GM12878 (cell line): ENCODE data around the gene DTD1. TPM values are rescaled to one million over a fixed set of nuclear protein-coding genes. Genes with fewer than 3 reads are reported as not detected.
A peak's percentile ranks its signal among the peaks of the same experiment; 100 is the strongest.

Source experiments
- ATAC-seq: fragments of 200-7000 bp; cut with Tn5 transposase; 3 replicates; pipeline ENCODE4 v1.9.1; 2020; ENCODE audit warnings: mild to moderate bottlenecking, moderate library complexity
- BruUV-seq: library from RNA; stranded (reverse); fragments of 400-500 nt; replicated peaks from 2 replicates; lab custom pipeline; 2021; lab: Mats Ljungman, UMichigan
- CTCF ChIA-PET: fragments of 300-600 bp; sonication (Branson Sonifier 250); formaldehyde crosslinking; extraction: SDS; loops from one replicate; lab custom pipeline; 2021; ENCODE audit warnings: inconsistent platforms; lab: Yijun Ruan, JAX
- POLR2A ChIA-PET: fragments of 350-600 bp; formaldehyde crosslinking; extraction: SDS; loops from one replicate; lab custom pipeline; 2021; ENCODE audit warnings: inconsistent platforms; lab: Charles Lee
- RAD21 ChIA-PET: fragments of 300-600 bp; sonication (Branson Sonifier 250); formaldehyde crosslinking; loops from one replicate; lab custom pipeline; 2023; ENCODE audit warnings: antibody characterized with exemption; ENCODE audit not compliant: unreplicated experiment; lab: Charles Lee
- SMC1A ChIA-PET: fragments of 300-600 bp; sonication (Branson Sonifier 250); formaldehyde crosslinking; loops from one replicate; lab custom pipeline; 2023; ENCODE audit not compliant: unreplicated experiment, uncharacterized antibody; lab: Charles Lee
- DNase-seq: peaks from one replicate; pipeline ENCODE4 v3.0.0-alpha.2; 2011; ENCODE audit warnings: low read depth, low spot score
- FAIRE-seq: peaks from 3 replicates; lab custom pipeline; 2011; peaks lifted over from hg19 to GRCh38; lab: Jason Lieb, UNC
- H2AFZ ChIP-seq: 2 replicates; pipeline ENCODE4 v1.6.0; 2011; ENCODE audit warnings: low read depth, low read length, control low read depth; ENCODE audit not compliant: control insufficient read depth
- H3K27ac ChIP-seq: 2 replicates; pipeline ENCODE4 v1.5.1; 2011; ENCODE audit warnings: control low read depth; ENCODE audit not compliant: control insufficient read depth, insufficient read depth
- H3K27me3 ChIP-seq, 2 experiments: replicated peaks in 1 of 2; 2 replicates each; pipeline versions ENCODE4 v1.6.0 to v1.6.1; 2011; ENCODE audit warnings: low read length in 1 of 2; ENCODE audit not compliant: control insufficient read depth in 2 of 2, insufficient read depth in 2 of 2
- H3K36me3 ChIP-seq, 2 experiments: 2 replicates each; pipeline ENCODE4 v1.5.1; 2011; ENCODE audit warnings: low read length in 1 of 2; ENCODE audit not compliant: control insufficient read depth in 2 of 2, insufficient read depth in 2 of 2
- H3K4me1 ChIP-seq: 2 replicates; pipeline ENCODE4 v1.6.1; 2011; ENCODE audit warnings: mild to moderate bottlenecking, low read length, moderate library complexity, mixed read lengths; ENCODE audit not compliant: control insufficient read depth, insufficient read depth
- H3K4me2 ChIP-seq: 2 replicates; pipeline ENCODE4 v1.6.0; 2011; ENCODE audit warnings: control low read depth; ENCODE audit not compliant: control insufficient read depth, insufficient read depth
- H3K4me3 ChIP-seq: fragments of 200-600 bp; sonication (generic); 2 replicates; pipeline ENCODE4 v1.5.1; 2016
- H3K79me2 ChIP-seq: 2 replicates; pipeline ENCODE4 v1.6.0; 2011; ENCODE audit warnings: low read length; ENCODE audit not compliant: control insufficient read depth, insufficient read depth
- H3K9ac ChIP-seq: 2 replicates; pipeline ENCODE4 v1.8.0; 2011; ENCODE audit warnings: low read length, control low read depth, mixed read lengths; ENCODE audit not compliant: control insufficient read depth, insufficient read depth
- H3K9me3 ChIP-seq: replicated peaks from 3 replicates; pipeline ENCODE4 v1.5.1; 2011; ENCODE audit warnings: mild to moderate bottlenecking, low read length; ENCODE audit not compliant: control insufficient read depth, insufficient read depth
- H4K20me1 ChIP-seq: 2 replicates; pipeline ENCODE4 v1.6.0; 2011; ENCODE audit not compliant: control insufficient read depth, insufficient read depth
- BHLHE40 ChIP-seq, 2 experiments: fragments of 450-650 bp in 1 of 2; IDR thresholded peaks; 2 replicates each; pipeline ENCODE4 v1.6.1; 2011 to 2017; ENCODE audit warnings: low read depth in 2 of 2, borderline replicate concordance in 1 of 2, improper control_type of control experiment in 1 of 2, low read length in 1 of 2, mild to moderate bottlenecking in 1 of 2
- CBFB ChIP-seq: IDR thresholded peaks from 2 replicates; pipeline ENCODE4 v1.6.1; 2016; ENCODE audit warnings: antibody characterized with exemption, low read depth
- IKZF2 ChIP-seq, 2 experiments: fragments of 450-650 bp; IDR thresholded peaks; 2 replicates each; pipeline ENCODE4 v1.6.1; 2017; ENCODE audit warnings: mild to moderate bottlenecking in 2 of 2, moderate library complexity in 2 of 2
- MTA2 ChIP-seq: fragments of 450-650 bp; IDR thresholded peaks from 2 replicates; pipeline ENCODE4 v1.6.1; 2016; ENCODE audit warnings: low read depth, mild to moderate bottlenecking, moderate library complexity
- POLR2A ChIP-seq: IDR thresholded peaks from 2 replicates; pipeline ENCODE4 v1.6.1; 2011; ENCODE audit warnings: low read depth, mild to moderate bottlenecking, low read length
- RAD21 ChIP-seq: IDR thresholded peaks from 2 replicates; pipeline ENCODE4 v1.6.1; 2011; ENCODE audit warnings: mild to moderate bottlenecking, low read depth, low read length, moderate library complexity; ENCODE audit not compliant: insufficient read depth
- RAD51 ChIP-seq: fragments of 450-650 bp; IDR thresholded peaks from 2 replicates; pipeline ENCODE4 v1.6.1; 2016; ENCODE audit warnings: moderate library complexity, mild to moderate bottlenecking, inconsistent platforms
- RB1 ChIP-seq: fragments of 450-650 bp; formaldehyde crosslinking; IDR thresholded peaks from 2 replicates; pipeline ENCODE4 v1.6.1; 2017; ENCODE audit warnings: mild to moderate bottlenecking, borderline replicate concordance
- SMC3 ChIP-seq: IDR thresholded peaks from 2 replicates; pipeline ENCODE4 v1.6.1; 2011; ENCODE audit warnings: low read length, improper control_type of control experiment, borderline replicate concordance
- STAT1 ChIP-seq: fragments of 450-650 bp; conservative IDR thresholded peaks from 2 replicates; pipeline ENCODE4 v1.6.1; 2014; ENCODE audit warnings: antibody characterized with exemption, mild to moderate bottlenecking
- STAT3 ChIP-seq: IDR thresholded peaks from 2 replicates; pipeline ENCODE4 v1.6.1; 2011; ENCODE audit warnings: low read depth, low read length, improper control_type of control experiment
- SUZ12 ChIP-seq: fragments of 200-600 bp; sonication (generic); IDR thresholded peaks from one replicate; pipeline ENCODE4 v1.6.1; 2018; ENCODE audit warnings: antibody characterized with exemption, mild to moderate bottlenecking; ENCODE audit not compliant: unreplicated experiment
- TARDBP ChIP-seq: IDR thresholded peaks from 2 replicates; pipeline ENCODE4 v1.6.1; 2016; ENCODE audit warnings: borderline replicate concordance
- ZNF207 ChIP-seq: fragments of 450-650 bp; IDR thresholded peaks from 2 replicates; pipeline ENCODE4 v1.6.1; 2014; ENCODE audit warnings: antibody characterized with exemption, mild to moderate bottlenecking, borderline replicate concordance
- ZNF274 ChIP-seq: IDR thresholded peaks from one replicate; pipeline ENCODE4 v1.8.0; 2011; ENCODE audit not compliant: insufficient read length, insufficient read depth
- WGBS: methylation state at CpG from one replicate; pipeline ENCODE4 v1.1.6; 2016; ENCODE audit warnings: low lambda C conversion rate; ENCODE audit not compliant: insufficient replicate concordance, insufficient coverage; ENCODE audit errors: missing lambda C conversion rate; 5-methylcytosine and 5-hydroxymethylcytosine counted together
- in situ Hi-C: fragments of 300-500 bp; cut with MboI; formaldehyde crosslinking; loops from 9 replicates; pipeline ENCODE4 v1.14.3; 2018; ENCODE audit warnings: mixed read lengths
- intact Hi-C: fragments of 100-400 bp; cut with micrococcal nuclease; formaldehyde crosslinking; loops from one replicate; pipeline ENCODE4 v1.14.2; 2022; ENCODE audit not compliant: unreplicated experiment
- polyA plus RNA-seq, 11 experiments: library from polyadenylated mRNA; depleted of rRNA in 4 of 11; unstranded in 6 of 11; stranded (reverse) in 5 of 11; fragments of >200 nt; fragmentation: Nextera tagmentation in 4 of 11; fragmentation: Illumina TruSeq in 1 of 11; extraction: Ambion mirVana in 4 of 11; extraction: Trizol in 1 of 11; gene quantifications; 1 replicate in 1 of 11; 2 replicates in 10 of 11; pipeline versions ENCODE4 v1.2.1 to v1.2.3, GENCODE V29; 2011 to 2016; ENCODE audit warnings: inconsistent platforms in 2 of 11, missing spikeins in 2 of 11, low read depth in 1 of 11
- total RNA-seq, 4 experiments: library from RNA; depleted of rRNA in 3 of 4; stranded (reverse); fragments of >200 nt in 3 of 4; fragmentation: Illumina TruSeq in 1 of 4; extraction: Trizol in 1 of 4; gene quantifications; 2 replicates each; pipeline versions ENCODE4 v1.2.1 to v1.2.3, GENCODE V29; 2013 to 2021
- TF ChIP-seq, protein P1 (sequence below): fragments of 450-650 bp; conservative IDR thresholded peaks from 2 replicates; pipeline ENCODE4 v1.6.1; 2017; ENCODE audit warnings: mild to moderate bottlenecking, moderate library complexity
- TF ChIP-seq, protein P2 (sequence below): fragments of 450-650 bp; IDR thresholded peaks from 2 replicates; pipeline ENCODE4 v1.6.1; 2017; ENCODE audit warnings: mild to moderate bottlenecking, low read depth, inconsistent platforms; ENCODE audit not compliant: poor library complexity, severe bottlenecking
- TF ChIP-seq, protein P3 (sequence below): fragments of 450-650 bp; IDR thresholded peaks from 2 replicates; pipeline ENCODE4 v1.6.1; 2014; ENCODE audit warnings: mild to moderate bottlenecking

Gene DTD1
- total and polyA plus RNA-seq, 10 of the 15 experiments (the other 5 are each of a cell fraction or from before 2014, with no cell fraction given), result 24.3 to 99.8 (median 63.3) TPM

DNA sequence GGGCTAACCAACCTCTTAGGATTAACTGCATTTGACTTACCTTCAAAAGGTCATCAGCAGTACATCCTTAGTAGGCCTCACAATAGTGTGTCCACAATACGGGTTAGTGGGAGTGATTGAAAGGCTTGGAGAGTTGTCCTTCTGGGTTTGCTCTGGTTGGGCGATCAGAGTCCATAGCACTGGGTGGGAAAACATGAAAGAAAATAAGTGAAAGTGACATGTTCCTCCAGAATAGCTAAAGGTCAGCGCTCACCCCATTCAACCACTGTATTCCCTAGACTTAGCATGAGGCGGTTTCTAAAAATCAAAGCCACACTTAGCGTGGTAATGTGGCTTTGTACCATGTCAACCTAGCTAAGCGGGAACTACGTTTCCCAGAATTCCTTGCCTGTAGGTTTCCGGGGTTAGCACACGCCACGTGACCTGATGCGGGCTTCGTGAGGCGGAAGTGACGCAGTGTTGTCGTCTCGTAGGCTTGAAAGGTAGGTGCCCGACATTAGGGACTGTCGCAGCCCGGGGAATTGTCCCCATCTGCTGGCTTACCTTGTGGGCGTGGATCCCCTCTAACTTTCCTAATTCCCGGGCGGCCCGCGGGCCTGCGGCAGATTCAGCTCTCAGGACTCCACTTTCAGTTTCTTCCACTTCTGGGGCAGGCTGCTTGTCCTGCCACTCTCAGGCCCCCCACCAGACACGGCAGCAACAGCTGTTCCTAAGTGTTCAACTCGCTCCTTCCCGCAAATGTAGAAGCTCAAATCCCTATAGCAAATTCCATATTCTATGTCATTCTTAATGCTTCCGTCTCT lies 206.0 kb downstream of the DTD1 start:
- H3K36me3 ChIP-seq, result no peaks in the 10 kb centered on the region
- ATAC-seq (peak; percentile 96), FAIRE-seq (peak; percentile 100), DNase-seq (peak; percentile 84)
- peaks cover 7% of the 10 kb centered on the region; the same call in 1 of the 3 replicates for H3K9me3 ChIP-seq
- H3K4me1 ChIP-seq, result peaks cover 8% of the 10 kb centered on the region; the same call in 1 of the 2 replicates
- H3K79me2 ChIP-seq, result no peaks in the 10 kb centered on the region; the same call in 1 of the 2 replicates
- no peaks in the 10 kb centered on the region for H3K27me3 ChIP-seq
- ChIA-PET RAD21 (interaction anchor here (0.7 to 1.4 kb wide), 10 partner anchors 9 to 296 kb away, joined by 3 to 6 read pairs (median 3); no protein-coding TSS in a partner anchor), POLR2A (interaction anchor here (1.0 to 1.4 kb wide), 4 partner anchors 10 to 286 kb away, joined by 3 read pairs; partner anchors contain the start of gene SEC23B), CTCF (interaction anchor here (0.6 to 1.6 kb wide), 12 partner anchors 9 to 278 kb away, joined by 3 to 8 read pairs (median 4); no protein-coding TSS in a partner anchor), SMC1A (interaction anchor here (0.6 to 2.1 kb wide), 12 partner anchors 9 to 280 kb away, joined by 3 to 8 read pairs (median 3); no protein-coding TSS in a partner anchor)
- H3K27ac ChIP-seq, result peak overlapping the region; percentile 75
- intact Hi-C loops, result loop anchor here (5.0 to 10.0 kb wide), 2 partner anchors 157 to 281 kb away; no protein-coding TSS in a partner anchor
- H2AFZ ChIP-seq, result peak overlapping the region; percentile 90
- peak overlapping the region; percentile 78 for H3K9ac ChIP-seq
- H4K20me1 ChIP-seq, result no peaks in the 10 kb centered on the region
- BruUV-seq, result no TSS peak
- 5% methylated on average over 29 of the region's 29 CpGs for WGBS
- peak overlapping the region; percentile 68 for H3K4me3 ChIP-seq
- H3K4me2 ChIP-seq, result peak overlapping the region; percentile 95
- in situ Hi-C loops, result no loop called here
- TF ChIP-seq STAT1, result 0 out of 2 replicates have a peak, but pooled peaks have one; percentile 31
- TF ChIP-seq SUZ12, result no peak
- TF ChIP-seq TARDBP, result peak; percentile 79; the same call in 1 of the 2 replicates
- TF ChIP-seq STAT3, result no peak
- TF ChIP-seq RAD51, result peak; percentile 97
- peak; percentile 76; the same call in 1 of the 2 replicates for TF ChIP-seq ZNF207
- TF ChIP-seq, protein P1, sequence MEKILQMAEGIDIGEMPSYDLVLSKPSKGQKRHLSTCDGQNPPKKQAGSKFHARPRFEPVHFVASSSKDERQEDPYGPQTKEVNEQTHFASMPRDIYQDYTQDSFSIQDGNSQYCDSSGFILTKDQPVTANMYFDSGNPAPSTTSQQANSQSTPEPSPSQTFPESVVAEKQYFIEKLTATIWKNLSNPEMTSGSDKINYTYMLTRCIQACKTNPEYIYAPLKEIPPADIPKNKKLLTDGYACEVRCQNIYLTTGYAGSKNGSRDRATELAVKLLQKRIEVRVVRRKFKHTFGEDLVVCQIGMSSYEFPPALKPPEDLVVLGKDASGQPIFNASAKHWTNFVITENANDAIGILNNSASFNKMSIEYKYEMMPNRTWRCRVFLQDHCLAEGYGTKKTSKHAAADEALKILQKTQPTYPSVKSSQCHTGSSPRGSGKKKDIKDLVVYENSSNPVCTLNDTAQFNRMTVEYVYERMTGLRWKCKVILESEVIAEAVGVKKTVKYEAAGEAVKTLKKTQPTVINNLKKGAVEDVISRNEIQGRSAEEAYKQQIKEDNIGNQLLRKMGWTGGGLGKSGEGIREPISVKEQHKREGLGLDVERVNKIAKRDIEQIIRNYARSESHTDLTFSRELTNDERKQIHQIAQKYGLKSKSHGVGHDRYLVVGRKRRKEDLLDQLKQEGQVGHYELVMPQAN, result peak; percentile 51; the same call in 1 of the 2 replicates
- TF ChIP-seq BHLHE40 (IDR thresholded peaks at IDR 0.05; ENCODE audit: borderline replicate concordance in 1 of 2, low read depth in 2 of 2, low read length in 1 of 2), result peak; percentile 66 to 77; a peak in 3 of 4 replicates
- peak; percentile 52; the same call in 1 of the 2 replicates for TF ChIP-seq RB1
- TF ChIP-seq SMC3, result peak; percentile 26; the same call in 1 of the 2 replicates
- TF ChIP-seq, protein P2, sequence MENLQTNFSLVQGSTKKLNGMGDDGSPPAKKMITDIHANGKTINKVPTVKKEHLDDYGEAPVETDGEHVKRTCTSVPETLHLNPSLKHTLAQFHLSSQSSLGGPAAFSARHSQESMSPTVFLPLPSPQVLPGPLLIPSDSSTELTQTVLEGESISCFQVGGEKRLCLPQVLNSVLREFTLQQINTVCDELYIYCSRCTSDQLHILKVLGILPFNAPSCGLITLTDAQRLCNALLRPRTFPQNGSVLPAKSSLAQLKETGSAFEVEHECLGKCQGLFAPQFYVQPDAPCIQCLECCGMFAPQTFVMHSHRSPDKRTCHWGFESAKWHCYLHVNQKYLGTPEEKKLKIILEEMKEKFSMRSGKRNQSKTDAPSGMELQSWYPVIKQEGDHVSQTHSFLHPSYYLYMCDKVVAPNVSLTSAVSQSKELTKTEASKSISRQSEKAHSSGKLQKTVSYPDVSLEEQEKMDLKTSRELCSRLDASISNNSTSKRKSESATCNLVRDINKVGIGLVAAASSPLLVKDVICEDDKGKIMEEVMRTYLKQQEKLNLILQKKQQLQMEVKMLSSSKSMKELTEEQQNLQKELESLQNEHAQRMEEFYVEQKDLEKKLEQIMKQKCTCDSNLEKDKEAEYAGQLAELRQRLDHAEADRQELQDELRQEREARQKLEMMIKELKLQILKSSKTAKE, result peak; percentile 54
- TF ChIP-seq POLR2A, result peak; percentile 92
- no peak for TF ChIP-seq ZNF274
- TF ChIP-seq RAD21, result no peak
- TF ChIP-seq IKZF2 (IDR thresholded peaks at IDR 0.05), result peak in 1 of 2 experiments; percentile 22; a peak in 1 of 4 replicates
- TF ChIP-seq CBFB, result no peak
- TF ChIP-seq MTA2, result peak; percentile 54; the same call in 1 of the 2 replicates
- TF ChIP-seq, protein P3, sequence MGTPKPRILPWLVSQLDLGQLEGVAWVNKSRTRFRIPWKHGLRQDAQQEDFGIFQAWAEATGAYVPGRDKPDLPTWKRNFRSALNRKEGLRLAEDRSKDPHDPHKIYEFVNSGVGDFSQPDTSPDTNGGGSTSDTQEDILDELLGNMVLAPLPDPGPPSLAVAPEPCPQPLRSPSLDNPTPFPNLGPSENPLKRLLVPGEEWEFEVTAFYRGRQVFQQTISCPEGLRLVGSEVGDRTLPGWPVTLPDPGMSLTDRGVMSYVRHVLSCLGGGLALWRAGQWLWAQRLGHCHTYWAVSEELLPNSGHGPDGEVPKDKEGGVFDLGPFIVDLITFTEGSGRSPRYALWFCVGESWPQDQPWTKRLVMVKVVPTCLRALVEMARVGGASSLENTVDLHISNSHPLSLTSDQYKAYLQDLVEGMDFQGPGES, result 0 out of 2 replicates have a peak, but pooled peaks have one; percentile 22
